Glutamatergic neuron (in vitro differentiated cells): ENCODE data around the gene VMP1. TPM values are rescaled to one million over a fixed set of nuclear protein-coding genes. Genes with fewer than 3 reads are reported as not detected.

Source experiments
- DNase-seq: peaks from one replicate; pipeline ENCODE4 v3.0.0; 2022
- H3K27ac Mint-ChIP-seq: one replicate; pipeline ENCODE4 v1.8.0; 2020; ENCODE audit warnings: mild to moderate bottlenecking, mixed read lengths, inconsistent platforms; ENCODE audit not compliant: unreplicated experiment
- H3K27me3 Mint-ChIP-seq: one replicate; pipeline ENCODE4 v1.8.0; 2020; ENCODE audit warnings: mild to moderate bottlenecking, moderate library complexity, mixed read lengths, inconsistent platforms; ENCODE audit not compliant: unreplicated experiment
- H3K36me3 Mint-ChIP-seq: one replicate; pipeline ENCODE4 v1.8.0; 2020; ENCODE audit warnings: mild to moderate bottlenecking, mixed read lengths, inconsistent platforms; ENCODE audit not compliant: unreplicated experiment
- H3K4me1 Mint-ChIP-seq: one replicate; pipeline ENCODE4 v1.8.0; 2020; ENCODE audit warnings: mild to moderate bottlenecking, low read depth, mixed read lengths, inconsistent platforms; ENCODE audit not compliant: unreplicated experiment
- H3K4me3 Mint-ChIP-seq: one replicate; pipeline ENCODE4 v1.8.0; 2020; ENCODE audit warnings: mild to moderate bottlenecking, mixed read lengths, inconsistent platforms; ENCODE audit not compliant: unreplicated experiment
- H3K9me3 Mint-ChIP-seq: one replicate; pipeline ENCODE4 v1.8.0; 2020; ENCODE audit warnings: mild to moderate bottlenecking, moderate library complexity, mixed read lengths, inconsistent platforms; ENCODE audit not compliant: unreplicated experiment
- CTCF ChIP-seq: fragments of 200-600 bp; sonication (generic); IDR thresholded peaks from one replicate; pipeline ENCODE4 v1.5.0; 2021; ENCODE audit not compliant: partially characterized antibody, unreplicated experiment
- total RNA-seq: library from RNA; stranded (reverse); fragmentation: NEBNext Ultra II Directional; extraction: Animal tissue kit (Norgen Biotek cat#: 25700); gene quantifications from one replicate; pipeline ENCODE4 v1.2.1, GENCODE V29; 2021; ENCODE audit not compliant: unreplicated experiment

Gene VMP1
- total RNA-seq, 1 donor from 2014 or later: 64.1 TPM

GRCh38 chr17:59767176-59767575 is 59.7 kb downstream of the VMP1 start:
- no peak for TF ChIP-seq CTCF

GRCh38 chr17:59769887-59770286 is 62.4 kb downstream of the VMP1 start:
- no peaks in the 10 kb centered on the region for H3K4me1 Mint-ChIP-seq
- no peak for TF ChIP-seq CTCF

More at GRCh38 chr17:59767176-59767575, 59.7 kb downstream of the VMP1 start:
- Mint-ChIP-seq H3K27me3 (no peaks in the 10 kb centered on the region), H3K4me3 (no peak overlapping the region), H3K4me1 (no peaks in the 10 kb centered on the region), H3K27ac (no peak overlapping the region), H3K9me3 (no peaks in the 10 kb centered on the region), H3K36me3 (no peaks in the 10 kb centered on the region)
- no peak for DNase-seq

GRCh38 chr17:59771093-59771492 is 63.6 kb downstream of the VMP1 start:
- Mint-ChIP-seq H3K4me3 (no peak overlapping the region), H3K4me1 (no peaks in the 10 kb centered on the region), H3K9me3 (peaks cover 2% of the 10 kb centered on the region), H3K27ac (no peak overlapping the region), H3K27me3 (no peaks in the 10 kb centered on the region), H3K36me3 (no peaks in the 10 kb centered on the region)
- no peak for TF ChIP-seq CTCF
- DNase-seq: no peak

More at GRCh38 chr17:59769887-59770286, 62.4 kb downstream of the VMP1 start:
- Mint-ChIP-seq H3K27ac (no peak overlapping the region), H3K4me3 (no peak overlapping the region), H3K27me3 (no peaks in the 10 kb centered on the region), H3K9me3 (peaks cover 2% of the 10 kb centered on the region), H3K36me3 (no peaks in the 10 kb centered on the region)
- no peak for DNase-seq

GRCh38 chr17:59775786-59776350 is 68.4 kb downstream of the VMP1 start:
- TF ChIP-seq CTCF: no peak
- no peak for DNase-seq
- no peaks in the 10 kb centered on the region for H3K36me3 Mint-ChIP-seq
- peaks cover 2% of the 10 kb centered on the region for H3K9me3 Mint-ChIP-seq
- no peaks in the 10 kb centered on the region for H3K27me3 Mint-ChIP-seq
- no peak overlapping the region for H3K27ac Mint-ChIP-seq
- H3K4me1 Mint-ChIP-seq: no peaks in the 10 kb centered on the region
- no peak overlapping the region for H3K4me3 Mint-ChIP-seq

- Mint-ChIP-seq H3K9me3 (peaks cover 2% of the 10 kb centered on the region), H3K36me3 (no peaks in the 10 kb centered on the region), H3K4me1 (no peaks in the 10 kb centered on the region), H3K27ac (no peak overlapping the region), H3K4me3 (no peak overlapping the region), H3K27me3 (no peaks in the 10 kb centered on the region)
- no peak for TF ChIP-seq CTCF
- no peak for DNase-seq
Observed at GRCh38 chr17:59776577-59776976, 69.1 kb downstream of the VMP1 start.
